K562 (cell line): ENCODE data around the gene CAMK1D. TPM values are rescaled to one million over a fixed set of nuclear protein-coding genes. Genes with fewer than 3 reads are reported as not detected.

ENCODE experiments used
- ADNP ChIP-seq: fragments of 200-800 bp; sonication (Bioruptor generic); IDR thresholded peaks from 2 replicates; pipeline ENCODE4 v1.6.1; 2016; ENCODE audit warnings: missing genetic modification characterization, missing compliant biosample characterization
- ARID2 ChIP-seq: fragments of 450-650 bp; IDR thresholded peaks from 2 replicates; pipeline ENCODE4 v1.6.1; 2017; ENCODE audit warnings: antibody characterized with exemption, mild to moderate bottlenecking
- CBFB ChIP-seq: sonication (generic); formaldehyde crosslinking; IDR thresholded peaks from 2 replicates; pipeline ENCODE4 v1.4.0; 2020; ENCODE audit warnings: mild to moderate bottlenecking, missing genetic modification reagents
- CBX3 ChIP-seq, 2 experiments: IDR thresholded peaks; 1 replicate in 1 of 2; 2 replicates in 1 of 2; pipeline ENCODE4 v1.6.1; 2012; ENCODE audit warnings: inconsistent platforms in 2 of 2, low read length in 2 of 2, borderline replicate concordance in 1 of 2, control low read depth in 1 of 2
- CHCHD3 ChIP-seq: fragments of 250-450 bp; sonication (Bioruptor Pico); IDR thresholded peaks from 2 replicates; pipeline ENCODE4 v2.1.2; 2022; ENCODE audit warnings: mild to moderate bottlenecking
- CSDE1 ChIP-seq, 2 experiments: fragments of 450-650 bp; IDR thresholded peaks; 2 replicates each; pipeline ENCODE4 v1.6.1; 2016; ENCODE audit warnings: mild to moderate bottlenecking in 1 of 2
- CTCF ChIP-seq, 3 experiments: IDR thresholded peaks in 2 of 3; conservative IDR thresholded peaks in 1 of 3; 2 replicates each; pipeline ENCODE4 v1.5.1; 2011 to 2012; ENCODE audit warnings: low read length in 3 of 3, mild to moderate bottlenecking in 3 of 3, control low read depth in 2 of 3, improper control_type of control experiment in 1 of 3, inconsistent platforms in 1 of 3, low read depth in 1 of 3, mixed read lengths in 1 of 3, moderate library complexity in 1 of 3; ENCODE audit not compliant: insufficient read depth in 2 of 3
- EHMT2 ChIP-seq: fragments of 450-650 bp; IDR thresholded peaks from 2 replicates; pipeline ENCODE4 v1.6.1; 2018; ENCODE audit warnings: antibody characterized with exemption
- FOXA3 ChIP-seq, 2 experiments: fragments of 450-650 bp in 1 of 2; sonication (generic) in 1 of 2; formaldehyde crosslinking; IDR thresholded peaks in 1 of 2; conservative IDR thresholded peaks in 1 of 2; 2 replicates each; pipeline versions ENCODE4 v1.4.0 to v1.8.0; 2020 to 2022; ENCODE audit warnings: mild to moderate bottlenecking in 2 of 2, missing genetic modification reagents in 1 of 2
- NCOR1 ChIP-seq: fragments of 450-650 bp; IDR thresholded peaks from 2 replicates; pipeline ENCODE4 v1.6.1; 2016; ENCODE audit warnings: mild to moderate bottlenecking, moderate library complexity
- NR2C1 ChIP-seq, 2 experiments: fragments of 450-650 bp; IDR thresholded peaks; 2 replicates each; pipeline ENCODE4 v1.6.1; 2017; ENCODE audit warnings: mild to moderate bottlenecking in 2 of 2, antibody characterized with exemption in 1 of 2, inconsistent platforms in 1 of 2, missing compliant biosample characterization in 1 of 2, missing genetic modification characterization in 1 of 2
- POLR2B ChIP-seq: fragments of 450-650 bp; IDR thresholded peaks from 2 replicates; pipeline ENCODE4 v1.6.1; 2018; ENCODE audit warnings: low read depth; ENCODE audit not compliant: partially characterized antibody
- PURB ChIP-seq: sonication (generic); formaldehyde crosslinking; IDR thresholded peaks from 2 replicates; pipeline ENCODE4 v1.9.0; 2021; ENCODE audit warnings: low read depth, mild to moderate bottlenecking, missing genetic modification reagents
- RFX7 ChIP-seq: fragments of 250-450 bp; sonication (Bioruptor Pico); IDR thresholded peaks from 2 replicates; pipeline ENCODE4 v1.5.1; 2021; ENCODE audit warnings: mild to moderate bottlenecking
- TOE1 ChIP-seq, 2 experiments: fragments of 450-650 bp in 1 of 2; sonication (generic) in 1 of 2; formaldehyde crosslinking in 1 of 2; IDR thresholded peaks; 2 replicates each; pipeline versions ENCODE4 v1.7.1 to v1.8.0; 2016 to 2022; ENCODE audit warnings: borderline replicate concordance in 2 of 2, mild to moderate bottlenecking in 2 of 2, antibody characterized with exemption in 1 of 2, inconsistent platforms in 1 of 2, low read depth in 1 of 2, missing genetic modification reagents in 1 of 2, moderate library complexity in 1 of 2
- VEZF1 ChIP-seq: fragments of 200-800 bp; sonication (Bioruptor generic); IDR thresholded peaks from 2 replicates; pipeline ENCODE4 v1.6.1; 2017; ENCODE audit warnings: missing genetic modification characterization, missing compliant biosample characterization
- ZNF12 ChIP-seq: sonication (generic); formaldehyde crosslinking; IDR thresholded peaks from 2 replicates; pipeline ENCODE4 v1.4.0; 2020; ENCODE audit warnings: mild to moderate bottlenecking, missing genetic modification reagents
- ZNF655 ChIP-seq: fragments of 250-450 bp; sonication (Bioruptor Pico); IDR thresholded peaks from 2 replicates; pipeline ENCODE4 v1.5.0; 2021
- polyA plus RNA-seq, 8 experiments: library from polyadenylated mRNA; depleted of rRNA in 4 of 8; stranded (reverse) in 5 of 8; unstranded in 3 of 8; fragments of >200 nt; fragmentation: Nextera tagmentation in 2 of 8; fragmentation: Illumina TruSeq in 1 of 8; extraction: Ambion mirVana in 2 of 8; extraction: Trizol in 1 of 8; gene quantifications; 2 replicates each; pipeline versions ENCODE4 v1.2.1 to v1.2.3, GENCODE V29; 2011 to 2014; ENCODE audit warnings: inconsistent platforms in 1 of 8, missing spikeins in 1 of 8
- total RNA-seq, 7 experiments: library from RNA; depleted of rRNA in 6 of 7; stranded (reverse); fragments of >200 nt in 6 of 7; fragmentation: Illumina TruSeq in 2 of 7; extraction: Trizol in 2 of 7; gene quantifications; 2 replicates each; pipeline versions ENCODE4 v1.2.1 to v1.2.3, GENCODE V29; 2011 to 2021; ENCODE audit warnings: low replicate concordance in 1 of 7
- TF ChIP-seq, protein P1 (sequence below): sonication (generic); formaldehyde crosslinking; IDR thresholded peaks from 2 replicates; pipeline ENCODE4 v1.8.0; 2023; ENCODE audit warnings: mild to moderate bottlenecking, missing genetic modification reagents
- TF ChIP-seq, protein P2 (sequence below): fragments of 250-450 bp; sonication (Bioruptor Pico); IDR thresholded peaks from 2 replicates; pipeline ENCODE4 v1.8.0; 2022; ENCODE audit warnings: moderate library complexity, mild to moderate bottlenecking, inconsistent platforms

The CAMK1D gene
- total and polyA plus RNA-seq, 9 of the 15 experiments (the other 6 are each of a cell fraction or from before 2014, with no cell fraction given): 0.12 to 0.24 (median 0.20) TPM; not detected in 5

GRCh38 chr10:12782537-12782936 is 433.2 kb downstream of the CAMK1D start (continued):
- no peak for TF ChIP-seq ZNF655 (CRISPR knock-in tag)
- no peak for TF ChIP-seq POLR2B
- TF ChIP-seq CTCF (IDR thresholded peaks at IDR 0.05 in 2 of 3, conservative IDR thresholded peaks at IDR 0.05 in 1 of 3; ENCODE audit: insufficient read depth in 2 of 3, low read depth in 1 of 3, low read length in 3 of 3): peak; percentile 68 to 90 (median 80)
- TF ChIP-seq TOE1 (IDR thresholded peaks at IDR 0.05; ENCODE audit: borderline replicate concordance): no peak
- TF ChIP-seq TOE1 (CRISPR knock-in tag; IDR thresholded peaks at IDR 0.05; ENCODE audit: borderline replicate concordance, low read depth): no peak
- no peak for TF ChIP-seq CHCHD3 (CRISPR knock-in tag)
- TF ChIP-seq NR2C1 (IDR thresholded peaks at IDR 0.05): no peak
- TF ChIP-seq NR2C1 (tag; IDR thresholded peaks at IDR 0.05): no peak
- TF ChIP-seq, protein P1, sequence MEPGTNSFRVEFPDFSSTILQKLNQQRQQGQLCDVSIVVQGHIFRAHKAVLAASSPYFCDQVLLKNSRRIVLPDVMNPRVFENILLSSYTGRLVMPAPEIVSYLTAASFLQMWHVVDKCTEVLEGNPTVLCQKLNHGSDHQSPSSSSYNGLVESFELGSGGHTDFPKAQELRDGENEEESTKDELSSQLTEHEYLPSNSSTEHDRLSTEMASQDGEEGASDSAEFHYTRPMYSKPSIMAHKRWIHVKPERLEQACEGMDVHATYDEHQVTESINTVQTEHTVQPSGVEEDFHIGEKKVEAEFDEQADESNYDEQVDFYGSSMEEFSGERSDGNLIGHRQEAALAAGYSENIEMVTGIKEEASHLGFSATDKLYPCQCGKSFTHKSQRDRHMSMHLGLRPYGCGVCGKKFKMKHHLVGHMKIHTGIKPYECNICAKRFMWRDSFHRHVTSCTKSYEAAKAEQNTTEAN (CRISPR knock-in tag): no peak
- no peak for TF ChIP-seq ZNF12
- TF ChIP-seq CBFB (CRISPR knock-in tag): no peak
- no peak for TF ChIP-seq ARID2
- TF ChIP-seq CBX3 (IDR thresholded peaks at IDR 0.05; ENCODE audit: borderline replicate concordance in 1 of 2, low read length in 2 of 2): peak in 1 of 2 experiments; percentile 46; a peak in 1 of 3 replicates
- TF ChIP-seq ADNP (tag): no peak
- TF ChIP-seq VEZF1 (CRISPR knock-in tag): no peak
- TF ChIP-seq CSDE1 (IDR thresholded peaks at IDR 0.05): no peak
- TF ChIP-seq FOXA3 (CRISPR knock-in tag; conservative IDR thresholded peaks at IDR 0.05 in 1 of 2, IDR thresholded peaks at IDR 0.05 in 1 of 2): no peak
- TF ChIP-seq, protein P2, sequence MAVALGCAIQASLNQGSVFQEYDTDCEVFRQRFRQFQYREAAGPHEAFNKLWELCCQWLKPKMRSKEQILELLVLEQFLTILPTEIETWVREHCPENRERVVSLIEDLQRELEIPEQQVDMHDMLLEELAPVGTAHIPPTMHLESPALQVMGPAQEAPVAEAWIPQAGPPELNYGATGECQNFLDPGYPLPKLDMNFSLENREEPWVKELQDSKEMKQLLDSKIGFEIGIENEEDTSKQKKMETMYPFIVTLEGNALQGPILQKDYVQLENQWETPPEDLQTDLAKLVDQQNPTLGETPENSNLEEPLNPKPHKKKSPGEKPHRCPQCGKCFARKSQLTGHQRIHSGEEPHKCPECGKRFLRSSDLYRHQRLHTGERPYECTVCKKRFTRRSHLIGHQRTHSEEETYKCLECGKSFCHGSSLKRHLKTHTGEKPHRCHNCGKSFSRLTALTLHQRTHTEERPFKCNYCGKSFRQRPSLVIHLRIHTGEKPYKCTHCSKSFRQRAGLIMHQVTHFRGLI (CRISPR knock-in tag): no peak
- TF ChIP-seq NCOR1: no peak
- TF ChIP-seq EHMT2: peak; percentile 50; the same call in 1 of the 2 replicates
- TF ChIP-seq PURB (CRISPR knock-in tag): no peak
- TF ChIP-seq RFX7: no peak
